K562 (cell line): ENCODE measurements around the gene FLOT2. TPM values are rescaled to one million over a fixed set of nuclear protein-coding genes. Genes with fewer than 3 reads are reported as not detected.

Source experiments
- BCL6 ChIP-seq: fragments of 250-450 bp; sonication (Bioruptor Pico); IDR thresholded peaks from 2 replicates; pipeline ENCODE4 v1.4.0; 2020
- CXXC5 ChIP-seq: fragments of 250-450 bp; sonication (Bioruptor Pico); IDR thresholded peaks from 2 replicates; pipeline ENCODE4 v1.8.0; 2022; ENCODE audit warnings: inconsistent platforms, mild to moderate bottlenecking, moderate library complexity
- ELF4 ChIP-seq: fragments of 450-650 bp; formaldehyde crosslinking; IDR thresholded peaks from 2 replicates; pipeline ENCODE4 v1.4.0; 2022; ENCODE audit warnings: missing genetic modification characterization
- HDAC6 ChIP-seq: IDR thresholded peaks from 2 replicates; pipeline ENCODE4 v1.6.1; 2012; ENCODE audit warnings: low read depth, mild to moderate bottlenecking, control low read depth, inconsistent platforms, low read length, moderate library complexity
- MTA3 ChIP-seq: fragments of 450-650 bp; formaldehyde crosslinking; IDR thresholded peaks from 2 replicates; pipeline ENCODE4 v1.6.1; 2017; ENCODE audit warnings: mild to moderate bottlenecking, borderline replicate concordance
- PHB ChIP-seq: fragments of 250-450 bp; sonication (Bioruptor Pico); IDR thresholded peaks from 2 replicates; pipeline ENCODE4 v1.5.0; 2021
- POLR2A ChIP-seq: fragments of 450-650 bp; conservative IDR thresholded peaks from 2 replicates; pipeline ENCODE4 v1.6.1; 2016
- RBBP5 ChIP-seq: fragments of 200-600 bp; sonication (generic); IDR thresholded peaks from 2 replicates; pipeline ENCODE4 v1.6.1; 2012; ENCODE audit warnings: borderline replicate concordance, mild to moderate bottlenecking, low read length, control low read depth, inconsistent platforms; ENCODE audit not compliant: insufficient read depth, poor library complexity, severe bottlenecking
- RBM17 ChIP-seq: fragments of 200-400 bp; formaldehyde crosslinking; IDR thresholded peaks from 2 replicates; pipeline ENCODE4 v1.6.1; 2017; ENCODE audit warnings: low read depth, mild to moderate bottlenecking, low read length, borderline replicate concordance
- ZEB2 ChIP-seq: fragments of 450-650 bp; IDR thresholded peaks from 2 replicates; pipeline ENCODE4 v1.6.1; 2016
- ZNF232 ChIP-seq: sonication (generic); formaldehyde crosslinking; IDR thresholded peaks from 2 replicates; pipeline ENCODE4 v1.8.0; 2022; ENCODE audit warnings: mild to moderate bottlenecking, missing genetic modification reagents
- ZNF583 ChIP-seq: fragments of 250-450 bp; sonication (Bioruptor Pico); IDR thresholded peaks from 2 replicates; pipeline ENCODE4 v1.4.0; 2020
- ZNF644 ChIP-seq: fragments of 200-800 bp; sonication (Bioruptor generic); IDR thresholded peaks from 2 replicates; pipeline ENCODE4 v1.6.1; 2016; ENCODE audit warnings: low read depth, missing genetic modification characterization, missing compliant biosample characterization
- ZNF778 ChIP-seq: fragments of 450-650 bp; formaldehyde crosslinking; IDR thresholded peaks from 2 replicates; pipeline ENCODE4 v1.4.0; 2020; ENCODE audit warnings: mild to moderate bottlenecking, moderate library complexity
- polyA plus RNA-seq, 8 experiments: library from polyadenylated mRNA; depleted of rRNA in 4 of 8; stranded (reverse) in 5 of 8; unstranded in 3 of 8; fragments of >200 nt; fragmentation: Nextera tagmentation in 2 of 8; fragmentation: Illumina TruSeq in 1 of 8; extraction: Ambion mirVana in 2 of 8; extraction: Trizol in 1 of 8; gene quantifications; 2 replicates each; pipeline versions ENCODE4 v1.2.1 to v1.2.3, GENCODE V29; 2011 to 2014; ENCODE audit warnings: inconsistent platforms in 1 of 8, missing spikeins in 1 of 8
- total RNA-seq, 7 experiments: library from RNA; depleted of rRNA in 6 of 7; stranded (reverse); fragments of >200 nt in 6 of 7; fragmentation: Illumina TruSeq in 2 of 7; extraction: Trizol in 2 of 7; gene quantifications; 2 replicates each; pipeline versions ENCODE4 v1.2.1 to v1.2.3, GENCODE V29; 2011 to 2021; ENCODE audit warnings: low replicate concordance in 1 of 7
- TF ChIP-seq, protein P1 (sequence below): fragments of 250-450 bp; sonication (Bioruptor Pico); IDR thresholded peaks from 2 replicates; pipeline ENCODE4 v1.4.0; 2020; ENCODE audit warnings: mild to moderate bottlenecking, moderate library complexity
- TF ChIP-seq, protein P2 (sequence below): IDR thresholded peaks from 2 replicates; pipeline ENCODE4 v1.6.1; 2014; ENCODE audit warnings: antibody characterized with exemption
- TF ChIP-seq, protein P3 (sequence below): fragments of 450-650 bp; formaldehyde crosslinking; IDR thresholded peaks from 2 replicates; pipeline ENCODE4 v1.4.0; 2022; ENCODE audit warnings: mild to moderate bottlenecking, moderate library complexity
- TF ChIP-seq, protein P4 (sequence below): fragments of 450-650 bp; formaldehyde crosslinking; IDR thresholded peaks from 2 replicates; pipeline ENCODE4 v1.4.0; 2022; ENCODE audit warnings: missing genetic modification characterization

The FLOT2 gene
- total and polyA plus RNA-seq, 9 of the 15 experiments (the other 6 are each of a cell fraction or from before 2014, with no cell fraction given): 17.5 to 138 (median 41.7) TPM

DNA sequence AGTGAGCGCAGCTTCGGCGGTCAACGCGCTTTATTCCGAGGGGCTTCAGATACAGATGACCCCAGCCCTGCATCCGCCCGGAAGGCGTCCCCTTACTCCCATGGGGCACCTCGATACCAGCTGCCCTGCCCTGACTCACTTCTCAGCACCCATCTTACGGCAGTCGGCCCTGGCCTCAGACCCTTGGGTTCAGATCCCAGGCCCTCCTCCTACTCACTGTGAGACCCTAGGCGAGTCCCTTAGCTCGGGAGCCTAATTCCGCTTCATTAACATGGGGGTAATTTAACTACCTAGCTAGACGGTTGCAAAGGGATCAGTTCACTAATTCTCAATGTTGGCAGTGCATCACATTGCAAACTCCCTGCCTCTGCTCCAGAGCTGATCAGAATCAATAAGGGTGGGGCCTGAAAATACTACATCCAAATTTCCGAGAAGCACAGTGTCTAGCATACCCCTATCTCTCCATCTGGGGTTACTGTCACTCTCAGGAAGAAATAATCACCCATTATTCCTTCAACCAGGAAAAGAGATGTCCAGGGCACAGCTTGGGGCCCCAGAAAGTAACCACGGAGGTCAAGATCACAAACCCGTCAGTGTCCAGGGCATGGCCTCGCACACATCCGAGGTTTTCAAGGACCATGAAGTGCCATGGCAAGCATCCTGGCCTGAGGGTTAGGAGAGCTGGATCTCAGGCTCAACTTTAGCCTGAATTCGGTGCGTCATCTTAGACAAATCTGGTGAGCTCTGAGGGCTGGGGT, 415 bp upstream of the FLOT2 start (continued):
- TF ChIP-seq, protein P1, sequence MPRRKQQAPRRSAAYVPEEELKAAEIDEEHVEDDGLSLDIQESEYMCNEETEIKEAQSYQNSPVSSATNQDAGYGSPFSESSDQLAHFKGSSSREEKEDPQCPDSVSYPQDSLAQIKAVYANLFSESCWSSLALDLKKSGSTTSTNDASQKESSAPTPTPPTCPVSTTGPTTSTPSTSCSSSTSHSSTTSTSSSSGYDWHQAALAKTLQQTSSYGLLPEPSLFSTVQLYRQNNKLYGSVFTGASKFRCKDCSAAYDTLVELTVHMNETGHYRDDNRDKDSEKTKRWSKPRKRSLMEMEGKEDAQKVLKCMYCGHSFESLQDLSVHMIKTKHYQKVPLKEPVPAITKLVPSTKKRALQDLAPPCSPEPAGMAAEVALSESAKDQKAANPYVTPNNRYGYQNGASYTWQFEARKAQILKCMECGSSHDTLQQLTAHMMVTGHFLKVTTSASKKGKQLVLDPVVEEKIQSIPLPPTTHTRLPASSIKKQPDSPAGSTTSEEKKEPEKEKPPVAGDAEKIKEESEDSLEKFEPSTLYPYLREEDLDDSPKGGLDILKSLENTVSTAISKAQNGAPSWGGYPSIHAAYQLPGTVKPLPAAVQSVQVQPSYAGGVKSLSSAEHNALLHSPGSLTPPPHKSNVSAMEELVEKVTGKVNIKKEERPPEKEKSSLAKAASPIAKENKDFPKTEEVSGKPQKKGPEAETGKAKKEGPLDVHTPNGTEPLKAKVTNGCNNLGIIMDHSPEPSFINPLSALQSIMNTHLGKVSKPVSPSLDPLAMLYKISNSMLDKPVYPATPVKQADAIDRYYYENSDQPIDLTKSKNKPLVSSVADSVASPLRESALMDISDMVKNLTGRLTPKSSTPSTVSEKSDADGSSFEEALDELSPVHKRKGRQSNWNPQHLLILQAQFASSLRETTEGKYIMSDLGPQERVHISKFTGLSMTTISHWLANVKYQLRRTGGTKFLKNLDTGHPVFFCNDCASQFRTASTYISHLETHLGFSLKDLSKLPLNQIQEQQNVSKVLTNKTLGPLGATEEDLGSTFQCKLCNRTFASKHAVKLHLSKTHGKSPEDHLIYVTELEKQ (CRISPR knock-in tag): 0 out of 2 replicates have a peak, but pooled peaks have one; percentile 46
- TF ChIP-seq CXXC5: peak; percentile 17; the same call in 1 of the 2 replicates
- TF ChIP-seq ELF4: peak; percentile 37
- TF ChIP-seq ZNF778 (CRISPR knock-in tag): 0 out of 2 replicates have a peak, but pooled peaks have one; percentile 91
- TF ChIP-seq ZNF644: no peak
- 0 out of 2 replicates have a peak, but pooled peaks have one; percentile 69 for TF ChIP-seq PHB (CRISPR knock-in tag)
- TF ChIP-seq, protein P2, sequence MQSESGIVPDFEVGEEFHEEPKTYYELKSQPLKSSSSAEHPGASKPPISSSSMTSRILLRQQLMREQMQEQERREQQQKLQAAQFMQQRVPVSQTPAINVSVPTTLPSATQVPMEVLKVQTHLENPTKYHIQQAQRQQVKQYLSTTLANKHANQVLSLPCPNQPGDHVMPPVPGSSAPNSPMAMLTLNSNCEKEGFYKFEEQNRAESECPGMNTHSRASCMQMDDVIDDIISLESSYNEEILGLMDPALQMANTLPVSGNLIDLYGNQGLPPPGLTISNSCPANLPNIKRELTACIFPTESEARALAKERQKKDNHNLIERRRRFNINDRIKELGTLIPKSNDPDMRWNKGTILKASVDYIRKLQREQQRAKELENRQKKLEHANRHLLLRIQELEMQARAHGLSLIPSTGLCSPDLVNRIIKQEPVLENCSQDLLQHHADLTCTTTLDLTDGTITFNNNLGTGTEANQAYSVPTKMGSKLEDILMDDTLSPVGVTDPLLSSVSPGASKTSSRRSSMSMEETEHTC: 0 out of 2 replicates have a peak, but pooled peaks have one; percentile 30
- TF ChIP-seq ZNF583 (CRISPR knock-in tag): peak; percentile 7; the same call in 1 of the 2 replicates
- TF ChIP-seq, protein P3, sequence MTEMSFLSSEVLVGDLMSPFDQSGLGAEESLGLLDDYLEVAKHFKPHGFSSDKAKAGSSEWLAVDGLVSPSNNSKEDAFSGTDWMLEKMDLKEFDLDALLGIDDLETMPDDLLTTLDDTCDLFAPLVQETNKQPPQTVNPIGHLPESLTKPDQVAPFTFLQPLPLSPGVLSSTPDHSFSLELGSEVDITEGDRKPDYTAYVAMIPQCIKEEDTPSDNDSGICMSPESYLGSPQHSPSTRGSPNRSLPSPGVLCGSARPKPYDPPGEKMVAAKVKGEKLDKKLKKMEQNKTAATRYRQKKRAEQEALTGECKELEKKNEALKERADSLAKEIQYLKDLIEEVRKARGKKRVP: peak; percentile 45; the same call in 1 of the 2 replicates
- TF ChIP-seq HDAC6: no peak
- no peak for TF ChIP-seq ZNF232 (CRISPR knock-in tag)
- no peak for TF ChIP-seq RBM17
- TF ChIP-seq, protein P4, sequence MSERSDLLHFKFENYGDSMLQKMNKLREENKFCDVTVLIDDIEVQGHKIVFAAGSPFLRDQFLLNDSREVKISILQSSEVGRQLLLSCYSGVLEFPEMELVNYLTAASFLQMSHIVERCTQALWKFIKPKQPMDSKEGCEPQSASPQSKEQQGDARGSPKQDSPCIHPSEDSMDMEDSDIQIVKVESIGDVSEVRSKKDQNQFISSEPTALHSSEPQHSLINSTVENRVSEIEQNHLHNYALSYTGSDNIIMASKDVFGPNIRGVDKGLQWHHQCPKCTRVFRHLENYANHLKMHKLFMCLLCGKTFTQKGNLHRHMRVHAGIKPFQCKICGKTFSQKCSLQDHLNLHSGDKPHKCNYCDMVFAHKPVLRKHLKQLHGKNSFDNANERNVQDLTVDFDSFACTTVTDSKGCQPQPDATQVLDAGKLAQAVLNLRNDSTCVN (CRISPR knock-in tag): peak; percentile 80; the same call in 1 of the 2 replicates
- no peak for TF ChIP-seq ZEB2
- TF ChIP-seq RBBP5: peak; percentile 56
- TF ChIP-seq MTA3: peak; percentile 24; the same call in 1 of the 2 replicates
- TF ChIP-seq BCL6 (CRISPR knock-in tag): 0 out of 2 replicates have a peak, but pooled peaks have one; percentile 39
- TF ChIP-seq POLR2A: peak; percentile 43
